Peyer's patch (tissue), 4 donors: ENCODE measurements around the gene SPATA13. TPM values are rescaled to one million over a fixed set of nuclear protein-coding genes. Genes with fewer than 3 reads are reported as not detected.

Experiments used
- DNase-seq, 3 donors: peaks; one replicate each; pipeline ENCODE4 v3.0.0-alpha.2; 2017 to 2019
- H3K27ac ChIP-seq, 4 donors: fragments of 200-600 bp; sonication (generic); one replicate each; pipeline ENCODE4 v1.5.1; 2016 to 2019
- H3K27me3 ChIP-seq, 2 donors: fragments of 200-600 bp; sonication (generic); one replicate each; pipeline ENCODE4 v1.5.1; 2019
- H3K36me3 ChIP-seq, 3 donors: fragments of 200-600 bp; sonication (generic); one replicate each; pipeline ENCODE4 v1.5.1; 2016 to 2019
- H3K4me1 ChIP-seq, 4 donors: fragments of 200-600 bp; sonication (generic); one replicate each; pipeline ENCODE4 v1.5.1; 2016 to 2019
- H3K4me3 ChIP-seq, 4 donors: fragments of 200-600 bp; sonication (generic); 1 replicate in 3 of 4; 2 replicates in 1 of 4; pipeline ENCODE4 v1.5.1; 2016 to 2019; ENCODE audit warnings: mild to moderate bottlenecking in 1 of 4
- H3K9me3 ChIP-seq, 4 donors: fragments of 200-600 bp; sonication (generic); one replicate each; pipeline ENCODE4 v1.5.1; 2016 to 2019; ENCODE audit warnings: mild to moderate bottlenecking in 1 of 4
- POLR2A ChIP-seq, 2 donors: fragments of 450-650 bp; IDR thresholded peaks; one replicate each; pipeline ENCODE4 v1.5.1; 2017; ENCODE audit warnings: antibody characterized with exemption in 2 of 2, mild to moderate bottlenecking in 2 of 2, moderate library complexity in 2 of 2
- total RNA-seq, 4 donors: library from RNA; depleted of rRNA; stranded (reverse); fragments of >200 nt; gene quantifications; one replicate each; pipeline ENCODE4 v1.1.0, GENCODE V29; 2016
- TF ChIP-seq, protein P1 (sequence below), 6 experiments: fragments of 450-650 bp in 4 of 6; fragments of 200-600 bp in 2 of 6; sonication (generic) in 1 of 6; IDR thresholded peaks; one replicate each; pipeline ENCODE4 v1.5.1; 2017 to 2019; ENCODE audit warnings: antibody characterized with exemption in 6 of 6, mild to moderate bottlenecking in 3 of 6, moderate library complexity in 1 of 6

The SPATA13 gene
- total RNA-seq, 4 donors from 2014 or later, result 77.1 to 191 (median 141) TPM

- Histone ChIP-seq H3K27me3 (no peaks in the 10 kb centered on the region), H3K9me3 (no peaks in the 10 kb centered on the region), H3K4me1 (no peaks in the 10 kb centered on the region), H3K4me3 (no peak overlapping the region), H3K27ac (no peak overlapping the region), H3K36me3 (peaks cover 0 to 48% (median 0%) of the 10 kb centered on the region in 3 donors)
- TF ChIP-seq POLR2A (IDR thresholded peaks at IDR 0.05), result no peak
- TF ChIP-seq, protein P1, sequence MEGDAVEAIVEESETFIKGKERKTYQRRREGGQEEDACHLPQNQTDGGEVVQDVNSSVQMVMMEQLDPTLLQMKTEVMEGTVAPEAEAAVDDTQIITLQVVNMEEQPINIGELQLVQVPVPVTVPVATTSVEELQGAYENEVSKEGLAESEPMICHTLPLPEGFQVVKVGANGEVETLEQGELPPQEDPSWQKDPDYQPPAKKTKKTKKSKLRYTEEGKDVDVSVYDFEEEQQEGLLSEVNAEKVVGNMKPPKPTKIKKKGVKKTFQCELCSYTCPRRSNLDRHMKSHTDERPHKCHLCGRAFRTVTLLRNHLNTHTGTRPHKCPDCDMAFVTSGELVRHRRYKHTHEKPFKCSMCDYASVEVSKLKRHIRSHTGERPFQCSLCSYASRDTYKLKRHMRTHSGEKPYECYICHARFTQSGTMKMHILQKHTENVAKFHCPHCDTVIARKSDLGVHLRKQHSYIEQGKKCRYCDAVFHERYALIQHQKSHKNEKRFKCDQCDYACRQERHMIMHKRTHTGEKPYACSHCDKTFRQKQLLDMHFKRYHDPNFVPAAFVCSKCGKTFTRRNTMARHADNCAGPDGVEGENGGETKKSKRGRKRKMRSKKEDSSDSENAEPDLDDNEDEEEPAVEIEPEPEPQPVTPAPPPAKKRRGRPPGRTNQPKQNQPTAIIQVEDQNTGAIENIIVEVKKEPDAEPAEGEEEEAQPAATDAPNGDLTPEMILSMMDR (IDR thresholded peaks at IDR 0.05), result no peak
- peak in 1 of 3 donors; percentile 34 for DNase-seq
These were observed 120.2 kb downstream of the SPATA13 start for GRCh38 chr13:24280720-24281119.

GRCh38 chr13:24281188-24282008, 120.9 kb downstream of the SPATA13 start:
- no peak for DNase-seq
- Histone ChIP-seq H3K27me3 (no peaks in the 10 kb centered on the region), H3K27ac (no peak overlapping the region), H3K9me3 (no peaks in the 10 kb centered on the region), H3K4me3 (no peak overlapping the region), H3K36me3 (peaks cover 0 to 55% (median 0%) of the 10 kb centered on the region in 3 donors), H3K4me1 (no peaks in the 10 kb centered on the region)
- TF ChIP-seq, protein P1 (IDR thresholded peaks at IDR 0.05), result no peak
- TF ChIP-seq POLR2A (IDR thresholded peaks at IDR 0.05), result no peak

GRCh38 chr13:24282256-24282655, 121.7 kb downstream of the SPATA13 start:
- Histone ChIP-seq H3K9me3 (no peaks in the 10 kb centered on the region), H3K4me1 (no peaks in the 10 kb centered on the region), H3K27ac (no peak overlapping the region), H3K4me3 (no peak overlapping the region), H3K27me3 (no peaks in the 10 kb centered on the region), H3K36me3 (peaks cover 0 to 63% (median 2%) of the 10 kb centered on the region in 3 donors)
- TF ChIP-seq, protein P1 (IDR thresholded peaks at IDR 0.05), result no peak
- no peak for TF ChIP-seq POLR2A (IDR thresholded peaks at IDR 0.05)
- no peak for DNase-seq

GRCh38 chr13:24284889-24285565, 124.5 kb downstream of the SPATA13 start:
- TF ChIP-seq, protein P1 (IDR thresholded peaks at IDR 0.05), result no peak
- TF ChIP-seq POLR2A (IDR thresholded peaks at IDR 0.05), result no peak
- Histone ChIP-seq H3K9me3 (no peaks in the 10 kb centered on the region), H3K27ac (no peak overlapping the region), H3K4me1 (no peaks in the 10 kb centered on the region), H3K36me3 (peaks cover 0 to 91% (median 2%) of the 10 kb centered on the region in 3 donors), H3K27me3 (no peaks in the 10 kb centered on the region), H3K4me3 (no peak overlapping the region)
- no peak for DNase-seq

- TF ChIP-seq POLR2A (IDR thresholded peaks at IDR 0.05), result no peak
- TF ChIP-seq, protein P1 (IDR thresholded peaks at IDR 0.05), result no peak
- DNase-seq, result no peak
- H3K36me3 ChIP-seq, result peaks cover 0 to 95% (median 4%) of the 10 kb centered on the region in 3 donors
These were observed 126.1 kb downstream of the SPATA13 start for GRCh38 chr13:24286624-24287023.

More at GRCh38 chr13:24286624-24287023, 126.1 kb downstream of the SPATA13 start:
- H3K27me3 ChIP-seq, result no peaks in the 10 kb centered on the region
- no peak overlapping the region for H3K27ac ChIP-seq
- H3K9me3 ChIP-seq, result no peaks in the 10 kb centered on the region
- no peaks in the 10 kb centered on the region for H3K4me1 ChIP-seq
- no peak overlapping the region for H3K4me3 ChIP-seq
